Fibroblast of skin of left biceps (primary cell): ENCODE results near the gene PIGX.
A peak's percentile ranks its signal among the peaks of the same experiment; 100 is the strongest.
"Not testable (repeated sequence)": the region's sequence is repeated elsewhere in the genome, so short reads cannot be mapped to it uniquely, and the experiment has no call there.

Source experiments
- DNase-seq, 2 experiments: peaks; one replicate each; pipeline ENCODE4 v3.0.0-alpha.2; 2013; ENCODE audit warnings: low read depth in 2 of 2

Gene PIGX

GRCh38 chr3:196700801-196701200 lies 11.4 kb upstream of the PIGX start:
- no peak for DNase-seq

- no peak for DNase-seq
Measured at GRCh38 chr3:196706327-196706726, 5.8 kb upstream of the PIGX start.

GRCh38 chr3:196706731-196707130 lies 5.4 kb upstream of the PIGX start:
- DNase-seq: no peak

GRCh38 chr3:196707566-196707965 lies 4.6 kb upstream of the PIGX start:
- no peak for DNase-seq

GRCh38 chr3:196708467-196708866 lies 3.7 kb upstream of the PIGX start:
- no peak for DNase-seq

GRCh38 chr3:196712514-196713413 lies 587 bp downstream of the PIGX start:
- no peak for DNase-seq

- DNase-seq: not testable (repeated sequence)
Measured at GRCh38 chr3:196717162-196717561, 5.0 kb downstream of the PIGX start.

- DNase-seq: no peak
Measured at GRCh38 chr3:196721097-196721496, 8.9 kb downstream of the PIGX start.

- DNase-seq: no peak
Measured at GRCh38 chr3:196726788-196727675, 14.9 kb downstream of the PIGX start.

- no peak for DNase-seq
Measured at GRCh38 chr3:196735751-196736150, 23.6 kb downstream of the PIGX start.

- DNase-seq: no peak
Measured at GRCh38 chr3:196736670-196737374, 24.6 kb downstream of the PIGX start.

GRCh38 chr3:196737655-196738054 lies 25.5 kb downstream of the PIGX start:
- DNase-seq: no peak

- DNase-seq: peak; percentile 67 to 72
Measured at GRCh38 chr3:196739671-196740480, 27.7 kb downstream of the PIGX start, which contains the start of gene PAK2. TSS of gene PAK2 (plus strand) at chr3:196739857. CDS start at chr3:196782647, 42,790 bp downstream.

GRCh38 chr3:196740481-196741248 lies 28.5 kb downstream of the PIGX start:
- no peak for DNase-seq

GRCh38 chr3:196741249-196741889 lies 29.2 kb downstream of the PIGX start:
- no peak for DNase-seq

GRCh38 chr3:196743569-196743968 lies 31.4 kb downstream of the PIGX start:
- DNase-seq: not testable (repeated sequence)

GRCh38 chr3:196749125-196749524 lies 36.9 kb downstream of the PIGX start:
- no peak for DNase-seq

- DNase-seq: no peak
Measured at GRCh38 chr3:196753201-196753600, 41.0 kb downstream of the PIGX start.

GRCh38 chr3:196754091-196754981 lies 42.2 kb downstream of the PIGX start:
- no peak for DNase-seq
